VCaP (cell line): Measurements from ENCODE around the gene TBL3.
A peak's percentile ranks its signal among the peaks of the same experiment; 100 is the strongest.

Experiments used
- H3K27ac ChIP-seq: fragments of 450-650 bp; 2 replicates; pipeline ENCODE4 v1.5.1; 2017
- TF ChIP-seq, protein P1 (sequence below): fragments of 450-650 bp; conservative IDR thresholded peaks from 2 replicates; pipeline ENCODE4 v1.5.1; 2017; ENCODE audit warnings: mild to moderate bottlenecking, moderate library complexity

The TBL3 gene

DNA sequence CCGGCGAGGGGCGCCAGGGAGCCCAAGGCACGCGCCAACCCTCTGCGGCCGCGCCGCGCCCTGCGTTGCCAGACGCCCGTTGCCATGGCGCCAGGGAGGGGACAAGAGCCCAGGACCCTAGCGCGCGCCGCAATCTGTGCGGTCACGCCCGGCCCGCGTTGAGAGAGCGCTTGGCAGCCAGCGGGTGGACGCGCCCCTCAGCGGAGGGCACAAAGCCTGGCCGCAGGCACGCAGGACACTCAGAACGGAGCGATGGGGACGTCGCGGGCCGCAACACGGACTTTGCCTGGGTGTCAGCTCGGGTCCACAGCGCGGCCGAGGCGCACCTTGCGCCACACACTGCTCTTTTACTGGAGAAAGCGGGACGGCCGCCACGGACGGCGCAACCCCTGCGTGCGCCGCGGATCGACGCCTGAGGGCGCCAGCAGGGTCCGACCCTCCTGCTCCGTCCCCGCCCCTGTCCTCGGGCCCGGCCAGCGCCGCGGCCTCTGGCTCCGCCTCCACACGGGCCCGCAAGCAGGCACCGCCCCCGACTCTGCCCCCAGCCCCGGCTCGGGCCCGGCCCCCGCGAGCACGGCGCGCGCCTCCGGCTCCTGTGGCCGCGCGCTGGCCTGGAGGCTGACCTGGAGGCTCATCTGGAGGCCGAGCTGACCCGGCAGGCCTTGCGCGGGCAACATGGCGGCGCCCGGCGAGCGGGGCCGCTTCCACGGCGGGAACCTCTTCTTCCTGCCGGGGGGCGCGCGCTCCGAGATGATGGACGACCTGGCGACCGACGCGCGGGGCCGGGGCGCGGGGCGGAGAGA lies 11.9 kb downstream of the TBL3 start, which contains the start of gene GFER:
Gene GFER, plus strand, starts transcription at position 650 of the 803 bp plus-strand sequence. Its CDS starts 26 bp downstream, at position 676.
- H3K27ac ChIP-seq = peak within 1 kb of the TSS; percentile 81
- TF ChIP-seq, protein P1, sequence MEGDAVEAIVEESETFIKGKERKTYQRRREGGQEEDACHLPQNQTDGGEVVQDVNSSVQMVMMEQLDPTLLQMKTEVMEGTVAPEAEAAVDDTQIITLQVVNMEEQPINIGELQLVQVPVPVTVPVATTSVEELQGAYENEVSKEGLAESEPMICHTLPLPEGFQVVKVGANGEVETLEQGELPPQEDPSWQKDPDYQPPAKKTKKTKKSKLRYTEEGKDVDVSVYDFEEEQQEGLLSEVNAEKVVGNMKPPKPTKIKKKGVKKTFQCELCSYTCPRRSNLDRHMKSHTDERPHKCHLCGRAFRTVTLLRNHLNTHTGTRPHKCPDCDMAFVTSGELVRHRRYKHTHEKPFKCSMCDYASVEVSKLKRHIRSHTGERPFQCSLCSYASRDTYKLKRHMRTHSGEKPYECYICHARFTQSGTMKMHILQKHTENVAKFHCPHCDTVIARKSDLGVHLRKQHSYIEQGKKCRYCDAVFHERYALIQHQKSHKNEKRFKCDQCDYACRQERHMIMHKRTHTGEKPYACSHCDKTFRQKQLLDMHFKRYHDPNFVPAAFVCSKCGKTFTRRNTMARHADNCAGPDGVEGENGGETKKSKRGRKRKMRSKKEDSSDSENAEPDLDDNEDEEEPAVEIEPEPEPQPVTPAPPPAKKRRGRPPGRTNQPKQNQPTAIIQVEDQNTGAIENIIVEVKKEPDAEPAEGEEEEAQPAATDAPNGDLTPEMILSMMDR = peak; percentile 51

DNA sequence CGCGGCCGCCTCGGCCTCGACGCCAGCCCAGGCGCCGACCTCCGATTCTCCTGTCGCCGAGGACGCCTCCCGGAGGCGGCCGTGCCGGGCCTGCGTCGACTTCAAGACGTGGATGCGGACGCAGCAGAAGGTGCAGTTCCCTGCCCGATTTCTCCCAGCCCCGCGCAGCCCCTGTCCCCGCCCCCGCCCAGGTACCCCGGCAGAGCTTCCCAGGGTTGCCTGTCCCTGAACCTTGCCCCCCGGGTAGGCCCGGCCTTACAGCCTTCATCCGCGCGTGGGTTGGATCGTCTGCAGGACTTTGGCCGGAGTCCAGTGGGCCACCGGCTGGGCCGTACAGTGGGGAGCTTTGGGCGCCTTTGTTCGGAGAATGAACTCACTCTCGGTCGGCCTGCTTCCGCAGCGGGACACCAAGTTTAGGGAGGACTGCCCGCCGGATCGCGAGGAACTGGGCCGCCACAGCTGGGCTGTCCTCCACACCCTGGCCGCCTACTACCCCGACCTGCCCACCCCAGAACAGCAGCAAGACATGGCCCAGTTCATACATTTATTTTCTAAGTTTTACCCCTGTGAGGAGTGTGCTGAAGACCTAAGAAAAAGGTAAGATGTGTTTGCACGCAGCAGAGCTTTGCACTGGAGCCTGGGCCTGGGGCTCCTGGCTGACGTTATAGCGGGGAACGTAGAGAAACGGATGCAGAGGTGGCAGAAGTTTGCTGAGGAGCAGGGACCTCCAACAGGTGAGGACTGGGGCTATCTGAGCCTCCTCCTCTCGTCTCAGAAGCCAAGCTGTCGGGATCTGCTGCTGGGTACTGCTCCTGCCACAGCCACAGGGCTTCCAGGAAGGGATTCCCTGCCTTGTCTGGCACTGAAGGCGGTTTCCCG lies 12.7 kb downstream of the TBL3 start:
- peak overlapping the region; percentile 81 for H3K27ac ChIP-seq
- TF ChIP-seq, protein P1 = no peak

DNA sequence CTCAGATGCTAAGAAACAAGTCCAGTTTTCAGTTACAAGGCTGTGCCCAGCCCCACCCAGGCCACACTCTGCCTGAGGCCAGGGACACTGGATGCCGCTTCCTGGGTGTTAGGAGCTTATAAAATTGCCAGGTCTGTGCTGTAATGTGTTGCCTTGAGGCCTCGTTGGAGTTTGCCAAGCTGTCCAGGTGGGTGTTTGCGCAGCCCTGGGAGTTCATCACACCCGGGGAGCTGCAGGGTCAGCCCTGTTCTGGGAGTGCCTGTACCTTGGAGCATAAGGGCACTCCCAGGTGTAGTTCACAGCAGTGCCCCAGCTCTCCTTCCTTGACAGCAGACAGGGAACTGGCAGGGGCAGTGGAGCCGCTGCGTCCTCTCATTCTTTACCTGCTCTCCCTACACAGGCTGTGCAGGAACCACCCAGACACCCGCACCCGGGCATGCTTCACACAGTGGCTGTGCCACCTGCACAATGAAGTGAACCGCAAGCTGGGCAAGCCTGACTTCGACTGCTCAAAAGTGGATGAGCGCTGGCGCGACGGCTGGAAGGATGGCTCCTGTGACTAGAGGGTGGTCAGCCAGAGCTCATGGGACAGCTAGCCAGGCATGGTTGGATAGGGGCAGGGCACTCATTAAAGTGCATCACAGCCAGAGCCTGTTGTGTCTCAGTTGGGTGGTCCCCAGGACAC lies 13.8 kb downstream of the TBL3 start:
- H3K27ac ChIP-seq = peak overlapping the region; percentile 81; the same call in 1 of the 2 replicates
- TF ChIP-seq, protein P1 = no peak

DNA sequence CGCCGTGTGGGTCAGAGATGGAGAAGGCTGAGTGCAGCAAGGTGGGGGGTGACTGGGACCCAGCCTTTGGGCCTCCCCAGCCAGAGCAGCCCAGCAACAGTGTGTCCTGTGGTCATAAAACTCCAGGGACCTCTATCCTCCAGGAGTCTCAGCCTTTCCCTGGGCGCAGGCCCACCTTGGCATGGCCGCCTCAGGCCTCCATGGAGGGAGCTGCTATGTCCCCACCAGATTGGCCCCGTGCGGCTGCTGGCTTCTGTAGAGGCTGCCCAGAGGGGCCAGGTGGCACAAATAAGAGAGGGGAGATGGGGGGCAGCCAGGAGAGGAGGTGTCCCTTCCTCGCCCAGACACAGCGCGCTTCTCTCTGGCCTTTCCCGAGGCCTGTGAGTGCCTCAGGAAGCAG lies 15.3 kb downstream of the TBL3 start:
- no peak overlapping the region for H3K27ac ChIP-seq
- TF ChIP-seq, protein P1 = no peak

DNA sequence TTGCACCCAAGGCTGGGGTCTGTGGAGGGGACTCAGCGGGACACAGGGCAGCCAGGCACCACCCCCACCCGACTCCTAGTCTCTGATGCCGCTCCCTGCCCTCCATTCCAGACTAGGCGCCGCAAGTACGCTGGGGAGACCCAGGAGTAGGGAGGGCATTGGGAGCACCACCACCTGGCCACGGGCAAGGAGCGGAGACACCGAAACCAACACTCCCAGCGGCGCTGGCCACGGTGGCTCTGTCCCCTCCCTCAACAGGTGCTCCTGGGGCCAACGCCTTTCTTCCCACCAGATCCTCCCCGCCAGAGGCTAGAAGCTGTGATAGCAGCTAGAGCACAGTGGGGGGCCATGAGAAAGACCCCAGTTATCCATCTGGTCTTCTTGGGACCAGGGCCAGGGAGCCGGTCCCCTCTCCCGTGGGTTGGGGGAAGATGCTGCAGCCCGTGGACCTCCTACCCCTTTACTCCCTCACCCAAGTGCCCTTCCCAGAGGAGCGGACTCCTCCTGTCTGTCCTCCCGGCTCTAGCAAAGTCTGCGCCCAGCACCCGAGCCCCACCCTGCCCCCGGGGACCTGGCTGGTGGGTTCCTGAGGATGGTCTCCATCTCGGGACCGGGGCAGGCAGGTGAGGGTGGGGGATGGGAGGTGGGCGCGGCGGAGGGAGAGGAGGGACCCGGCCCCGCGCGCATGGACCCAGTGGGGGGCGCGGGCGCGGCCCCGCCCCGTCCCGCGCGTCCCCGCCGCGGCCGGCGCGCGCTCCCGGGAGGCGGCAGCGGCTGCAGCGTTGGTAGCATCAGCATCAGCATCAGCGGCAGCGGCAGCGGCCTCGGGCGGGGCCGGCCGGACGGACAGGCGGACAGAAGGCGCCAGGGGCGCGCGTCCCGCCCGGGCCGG lies 17.6 kb downstream of the TBL3 start, which contains the start of gene SYNGR3:
Gene SYNGR3, plus strand, starts transcription at position 762 of the 892 bp plus-strand sequence. CDS start 133 bp downstream, outside the sequence.
- H3K27ac ChIP-seq = peak within 1 kb of the TSS; percentile 13; the same call in 1 of the 2 replicates
- TF ChIP-seq, protein P1 = no peak

DNA sequence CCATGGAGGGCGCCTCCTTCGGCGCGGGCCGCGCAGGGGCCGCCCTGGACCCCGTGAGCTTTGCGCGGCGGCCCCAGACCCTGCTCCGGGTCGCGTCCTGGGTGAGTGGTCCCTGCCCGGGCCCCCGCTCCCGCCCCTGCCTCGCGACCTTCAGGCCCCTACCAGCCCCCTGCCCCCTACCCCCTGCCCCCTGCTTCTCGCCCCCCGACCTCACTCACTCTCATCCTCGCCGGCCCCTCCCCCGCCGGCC lies 18.2 kb downstream of the TBL3 start:
- TF ChIP-seq, protein P1 = no peak
- H3K27ac ChIP-seq = peak overlapping the region; percentile 13; the same call in 1 of the 2 replicates
